HuH-7.5 (cell line): ENCODE results near the gene STX18.

Experiments used
- DNase-seq: peaks from one replicate; pipeline ENCODE4 v3.0.0; 2011; ENCODE audit warnings: low spot score

The STX18 gene

GRCh38 chr4:4418676-4419390 lies 123.0 kb downstream of the STX18 start:
- DNase-seq = no peak

- DNase-seq = no peak
Observed at GRCh38 chr4:4417886-4418285, 124.0 kb downstream of the STX18 start.

- DNase-seq = no peak
Observed at GRCh38 chr4:4416981-4417380, 124.9 kb downstream of the STX18 start.

- DNase-seq = no peak
Observed at GRCh38 chr4:4415806-4416805, 125.7 kb downstream of the STX18 start.

- DNase-seq = no peak
Observed at GRCh38 chr4:4415107-4415805, 126.6 kb downstream of the STX18 start.

GRCh38 chr4:4413806-4414205 lies 128.0 kb downstream of the STX18 start:
- no peak for DNase-seq

DNA sequence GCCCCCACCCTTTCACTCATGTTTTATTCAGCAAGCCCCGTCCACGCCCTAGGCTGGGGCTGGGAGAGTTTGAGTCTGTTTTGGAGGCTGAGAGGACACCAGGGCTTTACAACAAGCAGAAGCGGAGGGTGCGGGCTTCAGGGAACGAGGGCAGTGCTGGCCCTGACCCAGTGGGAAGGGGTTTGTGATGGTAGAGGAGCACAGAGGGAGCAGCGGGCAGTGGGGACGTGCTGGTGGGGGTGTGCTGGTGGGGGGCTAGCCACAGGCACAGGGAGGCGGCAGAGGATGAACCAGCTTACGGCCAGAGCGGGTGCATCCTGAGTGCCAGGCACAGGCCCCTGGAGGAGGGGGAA lies 128.5 kb downstream of the STX18 start:
- DNase-seq = no peak

DNA sequence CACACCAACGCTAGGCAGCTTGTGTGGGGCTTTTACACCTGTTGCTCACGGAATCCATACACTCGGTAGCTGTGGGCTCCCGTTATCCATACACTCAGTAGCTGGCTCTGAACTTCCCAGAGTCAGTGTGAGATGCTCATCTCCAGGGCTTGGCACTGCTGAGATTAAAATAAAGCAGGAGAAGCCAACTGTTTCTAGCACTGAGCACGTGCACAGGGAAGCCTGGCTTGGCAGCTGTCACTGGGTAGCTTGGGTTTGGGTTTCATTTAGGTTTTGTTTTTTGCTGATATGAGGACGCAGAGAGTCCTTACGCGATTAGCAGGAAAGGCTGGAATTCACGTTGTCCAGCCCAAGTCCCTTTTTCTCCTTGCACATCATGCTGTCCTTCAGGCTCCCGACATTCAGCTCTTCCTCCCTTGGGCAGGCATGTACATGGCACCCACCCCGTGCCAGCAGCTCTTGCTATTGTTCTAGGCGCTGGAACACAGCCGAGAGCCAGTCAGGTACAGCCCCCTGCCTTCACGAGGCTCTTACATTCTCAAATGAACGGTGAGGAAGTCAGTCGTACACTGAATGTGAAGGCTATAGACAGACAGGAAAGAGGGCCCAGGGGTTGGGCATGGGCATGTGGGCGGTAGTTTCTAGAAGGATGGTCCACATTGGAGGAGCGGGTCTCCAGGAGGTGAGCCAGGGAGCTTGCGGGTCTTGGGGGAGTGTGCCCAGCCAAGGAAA lies 129.0 kb downstream of the STX18 start:
- DNase-seq = no peak

DNA sequence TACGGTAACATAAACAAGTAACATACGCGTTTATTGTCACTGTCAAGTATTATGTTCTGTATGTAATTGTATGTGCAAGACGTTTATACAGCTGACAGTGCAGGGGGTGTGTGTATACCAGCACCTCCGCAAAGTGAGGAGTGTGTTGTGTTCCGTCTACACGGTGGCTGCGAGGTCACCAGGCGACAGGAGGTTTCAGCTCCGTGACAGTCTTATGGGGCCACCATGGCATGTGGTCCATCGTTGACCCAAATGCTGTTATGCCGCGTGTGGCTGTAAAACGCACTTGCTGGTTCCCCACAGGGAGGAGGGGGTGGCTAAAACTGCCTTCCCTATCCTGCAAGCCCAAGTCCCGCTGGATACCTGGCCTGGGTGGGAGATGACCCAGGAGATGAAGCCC lies 129.9 kb downstream of the STX18 start:
- no peak for DNase-seq

- DNase-seq = no peak
Observed at GRCh38 chr4:4410271-4410670, 131.6 kb downstream of the STX18 start.

- no peak for DNase-seq
Observed at GRCh38 chr4:4409416-4410115, 132.3 kb downstream of the STX18 start.

GRCh38 chr4:4408576-4409335 lies 133.1 kb downstream of the STX18 start:
- no peak for DNase-seq

DNA sequence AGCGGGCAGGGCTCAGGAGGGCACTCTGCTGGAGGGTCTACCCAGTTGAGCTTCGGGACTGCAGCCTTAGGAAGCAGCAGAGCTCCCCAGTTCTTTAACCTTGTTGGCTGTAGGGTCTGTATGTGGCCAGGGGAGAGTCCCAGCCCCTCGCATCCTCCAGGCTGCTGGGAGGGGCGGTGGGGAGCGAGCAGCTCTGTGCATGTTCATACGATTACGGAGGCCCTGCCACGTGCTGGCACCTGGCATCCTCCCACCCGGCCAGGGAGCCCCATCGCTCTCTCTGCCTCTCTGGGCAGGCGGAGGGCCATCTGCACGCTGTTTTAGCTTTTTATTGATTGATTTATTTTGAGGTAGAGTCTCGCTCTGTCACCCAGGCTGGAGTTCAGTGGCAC lies 133.7 kb downstream of the STX18 start:
- no peak for DNase-seq

GRCh38 chr4:4407299-4408131 lies 134.3 kb downstream of the STX18 start:
- no peak for DNase-seq

GRCh38 chr4:4406455-4407298 lies 135.2 kb downstream of the STX18 start:
- no peak for DNase-seq

DNA sequence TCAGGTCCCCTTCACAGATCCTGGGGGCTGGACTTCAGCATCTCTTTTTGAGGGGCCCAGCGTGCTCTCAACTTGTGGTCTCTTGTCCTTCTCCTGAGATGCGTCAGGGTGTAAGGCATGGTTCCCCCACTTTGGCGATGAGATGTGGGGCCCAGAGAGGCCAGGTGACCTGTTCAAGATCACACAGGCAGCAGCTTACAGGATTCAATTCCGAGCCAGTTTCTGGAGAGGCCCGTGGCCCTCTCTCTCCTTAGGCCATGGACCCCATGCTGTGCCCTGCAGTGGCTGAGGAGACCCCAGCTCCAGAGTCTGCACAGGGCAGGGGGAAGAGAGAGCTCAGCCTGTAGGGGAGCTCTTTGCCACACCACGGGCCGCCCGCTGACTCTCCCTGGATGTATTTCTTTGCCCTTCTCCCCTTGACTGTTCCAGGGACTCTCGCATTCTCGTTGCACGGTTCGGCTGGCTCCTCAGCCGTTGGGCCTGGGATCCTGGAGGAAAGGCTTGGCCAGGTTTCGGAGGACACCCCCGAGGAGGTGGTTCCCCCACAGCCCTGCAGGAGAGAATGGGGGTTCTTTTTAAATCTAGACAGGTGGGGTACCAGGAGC lies 136.4 kb downstream of the STX18 start:
- DNase-seq = no peak

DNA sequence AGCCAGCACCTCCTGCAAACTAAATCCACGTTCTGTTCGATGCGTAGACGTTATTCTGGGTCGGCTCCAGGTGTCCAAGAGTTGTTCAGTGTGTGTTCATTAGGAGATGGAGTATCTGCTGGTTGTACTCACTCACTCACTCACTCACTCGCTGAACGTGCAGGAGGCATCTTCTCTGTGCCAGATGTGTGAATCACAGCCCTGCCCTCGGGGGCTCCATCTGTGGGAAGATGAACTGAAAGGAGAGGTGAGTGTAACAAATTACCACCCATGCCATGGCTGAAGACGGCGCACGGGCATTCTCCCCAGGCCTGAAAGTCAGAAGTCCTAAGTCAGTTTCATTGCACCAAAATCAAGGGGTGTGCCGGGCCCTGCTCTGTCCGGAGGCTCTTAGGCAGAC lies 138.9 kb downstream of the STX18 start:
- no peak for DNase-seq

DNA sequence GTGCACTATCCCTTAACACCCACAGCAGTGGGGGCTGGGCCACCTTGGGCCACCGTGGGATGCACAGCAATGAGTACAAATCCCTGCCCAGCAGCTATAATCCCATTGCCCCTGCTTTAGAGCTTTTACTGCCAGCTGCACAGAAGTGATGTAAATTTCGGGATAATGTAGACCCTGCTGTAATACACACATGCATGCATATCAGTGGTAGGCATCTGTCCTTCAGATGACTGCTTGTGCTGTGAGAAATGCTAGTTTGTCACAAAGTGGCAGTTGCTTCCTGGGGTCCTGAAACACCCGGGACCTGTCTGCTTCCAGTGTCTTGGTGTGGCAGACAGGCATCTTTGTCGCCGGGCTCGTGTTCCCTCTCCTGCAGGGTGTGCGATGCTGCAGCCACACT lies 140.8 kb downstream of the STX18 start:
- no peak for DNase-seq
